ENCODE results near the gene MICAL2.

The MICAL2 gene

GRCh38 chr11:12076840-12077534 is 33.4 kb upstream of the MICAL2 start:
- no peak for DNase-seq

DNA sequence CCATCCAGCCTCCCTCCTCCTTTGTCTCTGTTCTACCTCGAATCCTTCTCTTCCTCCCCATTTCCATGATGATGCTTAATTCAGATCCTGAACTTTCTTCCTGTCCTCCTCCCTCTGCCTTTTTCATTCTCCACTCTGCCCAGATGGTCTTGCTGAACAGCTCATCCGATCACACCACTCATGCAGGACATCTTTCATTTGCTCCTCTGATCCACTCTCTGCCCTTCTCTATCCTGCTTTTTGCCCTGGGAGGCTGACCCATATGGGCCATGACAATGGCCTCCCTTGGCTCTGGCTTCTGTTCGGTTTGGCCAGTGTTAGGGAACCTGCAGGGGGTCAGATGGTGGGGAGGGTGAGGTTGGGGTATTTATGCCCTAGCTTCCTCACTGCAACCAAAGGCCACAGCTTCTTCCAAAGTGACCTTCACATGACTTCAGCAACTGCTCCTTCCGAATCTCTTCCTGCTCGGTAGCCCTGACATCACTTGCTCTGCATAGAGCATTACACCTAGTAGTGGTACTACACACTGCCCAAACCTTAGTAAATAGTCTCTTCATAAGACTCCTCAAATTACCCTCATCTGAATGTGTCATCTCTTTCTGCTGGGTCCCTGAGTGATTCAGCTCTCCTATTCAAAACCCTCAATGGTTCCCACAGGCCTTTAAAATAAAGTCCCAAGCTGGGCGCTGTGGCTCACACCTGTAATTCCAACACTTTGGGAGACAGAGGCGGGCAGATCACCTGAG is 32.7 kb upstream of the MICAL2 start:
- no peak for DNase-seq

- DNase-seq: no peak
Observed at GRCh38 chr11:12079726-12080556, 30.4 kb upstream of the MICAL2 start.

GRCh38 chr11:12083380-12083779 is 27.0 kb upstream of the MICAL2 start:
- DNase-seq: peak; percentile 18

- no peak for DNase-seq
Observed at GRCh38 chr11:12084256-12084655, 26.1 kb upstream of the MICAL2 start.

GRCh38 chr11:12085371-12086251 is 24.8 kb upstream of the MICAL2 start:
- DNase-seq: peak; percentile 12

DNA sequence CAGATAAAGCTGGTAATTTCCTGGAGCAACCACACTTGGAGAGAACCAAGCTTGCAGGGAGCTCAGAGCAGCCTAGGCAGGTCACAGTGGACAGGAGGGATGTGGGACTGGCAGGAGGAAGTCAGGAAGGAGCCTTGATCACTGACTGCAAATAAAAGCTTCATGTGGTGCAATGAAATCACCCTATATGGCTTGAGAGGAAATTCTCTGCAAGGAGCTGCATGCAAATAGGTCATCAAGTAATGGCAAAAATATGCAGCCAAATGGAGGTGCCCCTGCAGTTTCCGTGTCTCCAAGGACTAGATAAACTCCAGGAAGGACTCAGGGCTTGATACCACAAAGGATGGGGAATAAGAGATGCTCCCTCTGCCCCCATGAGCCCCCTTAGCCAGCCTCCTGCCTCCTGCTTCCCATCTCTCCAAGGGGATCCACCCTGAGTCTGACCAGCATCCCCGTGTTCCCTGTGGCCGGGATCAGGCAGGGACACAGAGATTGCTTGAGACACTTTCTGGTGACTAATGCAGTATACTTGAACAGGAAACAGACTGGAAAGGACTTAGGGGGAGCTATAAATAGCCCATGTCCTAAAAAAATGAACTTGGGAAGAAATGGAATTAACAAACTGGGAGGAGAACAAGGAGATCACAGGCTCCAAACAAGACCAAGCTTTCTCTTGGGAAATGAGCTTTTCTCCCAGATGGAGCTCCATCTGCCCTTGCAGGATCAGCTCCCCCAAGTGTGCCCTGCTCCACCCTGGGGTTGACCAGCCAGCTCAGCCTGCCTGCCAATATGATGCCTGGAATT is 23.9 kb upstream of the MICAL2 start:
- DNase-seq: peak; percentile 46

GRCh38 chr11:12087075-12088004 is 23.1 kb upstream of the MICAL2 start:
- DNase-seq: peak; percentile 44

DNA sequence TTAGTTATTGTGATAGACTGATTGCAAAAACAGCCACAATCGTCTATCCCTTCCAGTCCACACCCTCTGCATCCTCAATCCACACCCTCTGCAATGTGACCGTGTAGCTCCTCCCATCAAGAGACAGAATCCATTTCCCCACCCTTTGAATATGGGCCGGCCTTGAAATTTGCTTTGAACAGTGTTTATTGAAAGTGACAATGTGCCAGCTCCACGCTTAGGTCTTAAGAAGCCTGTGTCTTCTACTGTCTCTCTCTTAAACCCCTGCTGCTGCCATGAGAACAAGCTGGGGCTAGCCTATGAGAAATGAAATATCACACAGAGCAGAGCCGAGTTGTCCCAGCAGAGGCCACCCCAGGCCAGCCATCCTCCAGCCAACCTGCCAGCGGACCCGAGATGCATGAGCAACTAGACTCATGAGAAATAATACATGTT is 22.3 kb upstream of the MICAL2 start:
- peak; percentile 43 for DNase-seq

DNA sequence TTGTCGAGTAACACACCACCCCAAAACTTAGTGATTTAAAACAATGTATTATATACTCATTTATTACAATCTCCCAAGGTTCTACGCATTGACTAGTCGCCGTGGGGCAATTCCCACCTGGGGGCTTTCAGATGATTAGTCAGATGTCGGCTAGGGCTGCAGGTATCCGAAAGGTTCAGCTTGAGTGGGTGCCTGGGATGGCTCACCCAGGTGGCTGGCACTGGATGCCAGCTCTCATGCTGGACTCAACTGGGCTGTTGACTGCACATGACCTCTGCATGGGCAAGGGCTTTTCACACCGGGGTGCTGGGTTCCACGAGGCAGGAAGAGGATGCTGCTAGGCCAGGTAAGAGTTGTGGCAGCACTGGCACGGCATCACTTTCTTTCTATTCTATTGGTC is 21.9 kb upstream of the MICAL2 start:
- DNase-seq: no peak

DNA sequence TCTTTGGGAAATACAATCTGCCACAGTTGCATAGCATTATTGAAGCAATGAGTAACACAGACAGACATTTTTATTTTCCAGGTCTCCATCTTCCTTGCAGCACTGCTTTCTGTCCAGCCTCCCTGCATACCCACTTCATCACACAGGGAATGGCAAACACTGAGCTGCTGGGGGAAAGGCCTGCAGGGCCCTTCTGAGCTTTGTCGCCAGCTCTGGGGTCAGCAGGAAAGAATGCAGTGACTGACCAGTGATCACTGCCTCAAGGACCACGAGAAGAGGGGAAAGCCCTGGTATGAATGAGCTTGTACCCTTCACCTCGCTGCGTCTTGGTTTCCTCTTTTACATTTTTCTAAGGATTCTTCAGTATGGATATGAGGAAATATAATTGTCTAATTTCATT is 21.3 kb upstream of the MICAL2 start:
- peak; percentile 22 for DNase-seq

- DNase-seq: no peak
Observed at GRCh38 chr11:12089473-12089872, 20.9 kb upstream of the MICAL2 start.

DNA sequence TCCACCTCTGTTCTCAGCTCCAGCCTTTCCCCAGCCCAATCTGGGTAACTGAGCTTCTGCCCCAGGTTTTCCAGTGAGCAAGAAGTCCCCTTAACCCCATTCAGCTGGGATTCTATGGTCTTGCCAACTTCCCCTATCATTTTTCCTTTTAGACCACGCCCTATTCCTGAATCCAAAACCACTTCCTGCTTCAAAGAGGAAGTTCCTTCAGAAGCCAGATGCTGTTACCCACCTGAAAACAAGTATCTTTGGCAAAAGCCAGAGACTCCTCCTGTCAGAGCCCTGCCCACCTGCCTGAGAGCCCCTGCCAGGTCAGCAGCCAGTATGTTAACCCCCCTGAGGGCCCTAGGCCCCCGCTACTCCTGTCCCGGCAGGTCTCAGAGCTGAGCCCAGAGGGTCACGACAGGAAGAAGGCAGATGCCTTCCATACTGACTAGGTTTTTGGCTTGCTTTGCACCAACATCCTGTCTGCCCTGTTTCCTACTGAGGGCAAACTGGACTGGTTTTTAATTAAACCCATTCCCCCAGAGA is 20.3 kb upstream of the MICAL2 start:
- no peak for DNase-seq

DNA sequence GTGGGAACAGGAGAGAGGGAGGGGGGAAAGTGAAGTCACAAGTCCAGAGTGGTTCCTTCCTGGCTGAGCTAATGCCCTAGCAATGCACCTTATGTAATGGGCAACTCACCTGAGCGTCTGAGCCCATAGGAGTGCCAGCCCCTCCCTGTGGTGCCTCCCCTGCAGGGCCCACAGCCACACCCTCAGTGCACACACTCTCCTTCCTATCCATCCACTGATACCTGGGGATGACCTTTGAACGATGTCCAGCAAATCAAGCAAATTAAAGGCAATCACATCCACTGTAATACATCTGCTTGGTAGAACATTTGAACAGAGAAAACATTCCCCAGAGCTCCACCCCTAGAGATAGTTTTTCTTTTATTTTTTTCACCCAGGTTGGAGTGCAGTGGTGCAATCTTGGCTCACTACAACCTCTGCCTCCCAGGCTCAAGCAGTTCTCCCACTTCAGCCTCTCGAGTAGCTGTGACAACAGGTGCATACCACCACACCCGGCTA is 19.6 kb upstream of the MICAL2 start:
- no peak for DNase-seq

- DNase-seq: no peak
Observed at GRCh38 chr11:12091956-12092558, 18.3 kb upstream of the MICAL2 start.

- no peak for DNase-seq
Observed at GRCh38 chr11:12092714-12093113, 17.7 kb upstream of the MICAL2 start.

- no peak for DNase-seq
Observed at GRCh38 chr11:12094872-12095800, 15.3 kb upstream of the MICAL2 start.

DNA sequence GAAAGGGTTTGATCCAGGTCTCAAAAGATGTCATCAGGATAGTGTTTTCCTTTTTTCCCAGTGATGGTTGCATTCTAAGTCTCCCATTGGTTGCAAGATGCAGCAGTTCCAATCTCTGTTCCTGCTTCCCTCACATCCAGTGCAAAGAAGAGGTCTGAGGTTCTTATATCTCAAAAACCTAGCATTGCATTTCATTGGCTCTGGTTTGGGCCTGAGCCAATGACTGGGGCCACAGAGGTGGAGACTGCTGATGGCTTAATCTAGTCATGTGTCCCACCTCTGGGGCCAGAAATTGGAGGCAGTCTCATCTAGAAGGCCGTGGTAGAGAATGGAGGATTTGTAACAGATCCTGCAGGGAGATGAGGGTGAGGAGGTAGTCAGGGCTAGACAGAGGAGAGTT is 13.2 kb upstream of the MICAL2 start:
- no peak for DNase-seq
